CD4-positive, alpha-beta T cell treated with Interleukin-17A for 1 hour (primary cell): ENCODE results near the gene SENP6.
A peak's percentile ranks its signal among the peaks of the same experiment; 100 is the strongest.

ENCODE experiments used
- DNase-seq: peaks from one replicate; pipeline ENCODE4 v3.0.0-alpha.2; 2020

SENP6 gene

GRCh38 chr6:75748003-75748742 is 146.5 kb downstream of the SENP6 start:
- DNase-seq = no peak

- DNase-seq = peak; percentile 48
Observed at GRCh38 chr6:75748743-75749538, 147.3 kb downstream of the SENP6 start, which contains the start of gene MYO6. Gene MYO6 (plus strand): TSS chr6:75749239. CDS start chr6:75817548, 68,309 bp downstream.

- no peak for DNase-seq
Observed at GRCh38 chr6:75751443-75751842, 149.8 kb downstream of the SENP6 start.

- no peak for DNase-seq
Observed at GRCh38 chr6:75752365-75752764, 150.7 kb downstream of the SENP6 start.

GRCh38 chr6:75755704-75756103 is 154.0 kb downstream of the SENP6 start:
- DNase-seq = no peak

- no peak for DNase-seq
Observed at GRCh38 chr6:75757295-75757694, 155.6 kb downstream of the SENP6 start.

- DNase-seq = no peak
Observed at GRCh38 chr6:75758061-75758460, 156.4 kb downstream of the SENP6 start.

- DNase-seq = no peak
Observed at GRCh38 chr6:75759207-75759606, 157.5 kb downstream of the SENP6 start.

- no peak for DNase-seq
Observed at GRCh38 chr6:75760320-75760719, 158.6 kb downstream of the SENP6 start.

- no peak for DNase-seq
Observed at GRCh38 chr6:75761489-75761888, 159.8 kb downstream of the SENP6 start.

- no peak for DNase-seq
Observed at GRCh38 chr6:75762063-75762462, 160.4 kb downstream of the SENP6 start.

- DNase-seq = no peak
Observed at GRCh38 chr6:75766387-75766786, 164.7 kb downstream of the SENP6 start.
